HG03558 (cell line): Measurements from ENCODE around the gene HPN.

Experiments
- ATAC-seq: cut with Tn5 transposase; IDR thresholded peaks from one replicate; pipeline ENCODE4 v1.9.1; 2021; ENCODE audit warnings: moderate number of reproducible peaks; ENCODE audit not compliant: unreplicated experiment; ENCODE audit errors: extremely low read depth

The HPN gene

GRCh38 chr19:35058370-35058769, 16.8 kb downstream of the HPN start:
- ATAC-seq: no peak

- ATAC-seq: no peak
Observed at GRCh38 chr19:35059006-35059798, 17.7 kb downstream of the HPN start.

GRCh38 chr19:35059799-35060091, 18.2 kb downstream of the HPN start:
- no peak for ATAC-seq

- no peak for ATAC-seq
Observed at GRCh38 chr19:35060160-35060855, 18.8 kb downstream of the HPN start.

- no peak for ATAC-seq
Observed at GRCh38 chr19:35061583-35062373, 20.3 kb downstream of the HPN start.

- ATAC-seq: no peak
Observed at GRCh38 chr19:35062942-35063341, 21.4 kb downstream of the HPN start.

- ATAC-seq: no peak
Observed at GRCh38 chr19:35063940-35064818, 22.7 kb downstream of the HPN start.

GRCh38 chr19:35065574-35065973, 24.1 kb downstream of the HPN start:
- ATAC-seq: no peak

GRCh38 chr19:35066121-35066520, 24.6 kb downstream of the HPN start:
- no peak for ATAC-seq

- no peak for ATAC-seq
Observed at GRCh38 chr19:35066691-35067563, 25.4 kb downstream of the HPN start.

- no peak for ATAC-seq
Observed at GRCh38 chr19:35068941-35069634, 27.6 kb downstream of the HPN start.

GRCh38 chr19:35069696-35070095, 28.2 kb downstream of the HPN start:
- ATAC-seq: no peak

GRCh38 chr19:35070471-35070870, 28.9 kb downstream of the HPN start:
- ATAC-seq: no peak

GRCh38 chr19:35073516-35073915, 32.0 kb downstream of the HPN start:
- ATAC-seq: no peak

- ATAC-seq: no peak
Observed at GRCh38 chr19:35073941-35074340, 32.4 kb downstream of the HPN start.

- ATAC-seq: no peak
Observed at GRCh38 chr19:35074426-35075201, 33.1 kb downstream of the HPN start.

- ATAC-seq: no peak
Observed at GRCh38 chr19:35075202-35076025, 33.9 kb downstream of the HPN start.
